HG03066 (cell line): ENCODE measurements around the gene EML6.
A peak's percentile ranks its signal among the peaks of the same experiment; 100 is the strongest.

Source experiments
- ATAC-seq: cut with Tn5 transposase; IDR thresholded peaks from one replicate; pipeline ENCODE4 v1.9.1; 2021; ENCODE audit warnings: low read depth; ENCODE audit not compliant: unreplicated experiment

The EML6 gene

DNA sequence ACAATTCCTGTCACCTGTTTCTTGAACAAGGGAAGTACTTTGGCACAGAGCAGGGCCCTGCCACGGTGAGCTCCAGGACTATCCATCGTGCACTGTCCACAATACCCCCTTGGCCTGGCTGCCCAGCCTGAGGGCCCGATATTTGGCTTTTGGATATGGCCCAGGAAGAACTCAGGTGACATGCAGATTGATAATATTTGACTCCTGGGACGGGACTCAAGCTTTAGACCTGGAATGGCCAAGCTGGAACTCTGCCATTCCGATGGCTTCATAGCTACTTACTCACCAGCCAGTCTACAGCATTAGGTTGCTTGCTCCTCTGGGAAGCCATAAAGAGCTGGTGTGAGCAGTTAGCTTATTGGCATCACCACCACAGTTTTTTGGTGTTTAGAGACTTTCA is 26.6 kb downstream of the EML6 start:
- no peak for ATAC-seq

- no peak for ATAC-seq
Observed at GRCh38 chr2:54752439-54752838, 29.0 kb downstream of the EML6 start.

DNA sequence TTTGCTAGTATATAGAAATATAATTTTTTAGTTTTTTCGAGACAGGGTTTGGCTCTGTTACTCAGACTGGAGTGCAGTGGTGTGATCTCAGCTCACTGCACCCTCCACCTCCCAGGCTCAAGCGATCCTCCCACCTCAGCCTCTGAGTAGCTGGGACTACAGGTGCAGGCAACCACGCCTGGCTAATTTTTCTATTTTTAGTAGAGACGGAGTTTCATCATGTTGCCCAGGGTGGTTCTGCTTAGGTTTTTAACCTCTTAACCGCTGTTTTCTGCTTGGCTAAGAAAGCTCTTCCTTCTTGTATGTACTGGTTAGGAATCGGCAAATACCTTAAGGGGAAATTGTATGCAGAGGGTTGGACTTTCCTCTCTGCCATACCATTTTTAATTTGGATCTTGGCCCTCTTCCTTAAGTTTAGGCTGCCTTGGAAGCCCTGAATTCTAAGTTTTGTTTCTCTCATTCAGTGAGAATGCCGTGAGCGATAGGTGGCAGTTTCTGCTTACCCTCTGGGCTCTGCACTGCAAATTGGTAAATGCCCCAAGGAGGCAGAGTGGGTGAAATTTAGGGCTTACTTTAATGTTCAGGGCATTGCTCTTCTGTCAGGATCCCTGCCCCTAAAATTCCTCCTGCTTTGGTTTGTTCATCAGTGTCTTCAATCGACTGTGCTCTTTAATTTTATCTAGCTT is 32.3 kb downstream of the EML6 start:
- peak; percentile 60 for ATAC-seq

DNA sequence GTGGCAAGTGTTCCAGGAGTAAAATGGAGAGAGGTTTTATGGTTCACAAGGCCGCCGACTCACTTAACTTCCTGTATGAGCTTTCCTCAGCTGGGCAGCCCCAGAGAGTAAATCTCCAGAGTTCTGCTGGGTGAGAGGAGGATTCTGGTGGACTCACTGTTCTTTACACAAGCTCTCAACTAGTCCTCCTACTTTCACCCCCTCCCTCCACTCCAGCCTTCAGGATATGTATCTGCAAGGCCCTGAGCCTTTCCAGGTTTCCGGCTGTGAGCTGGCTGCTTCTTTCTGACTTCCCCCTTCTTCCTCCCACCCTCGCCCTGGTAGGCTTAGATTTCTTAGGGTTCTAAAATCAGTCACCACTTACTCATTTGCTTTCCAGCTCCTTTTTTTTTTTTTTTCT is 34.0 kb downstream of the EML6 start:
- no peak for ATAC-seq

DNA sequence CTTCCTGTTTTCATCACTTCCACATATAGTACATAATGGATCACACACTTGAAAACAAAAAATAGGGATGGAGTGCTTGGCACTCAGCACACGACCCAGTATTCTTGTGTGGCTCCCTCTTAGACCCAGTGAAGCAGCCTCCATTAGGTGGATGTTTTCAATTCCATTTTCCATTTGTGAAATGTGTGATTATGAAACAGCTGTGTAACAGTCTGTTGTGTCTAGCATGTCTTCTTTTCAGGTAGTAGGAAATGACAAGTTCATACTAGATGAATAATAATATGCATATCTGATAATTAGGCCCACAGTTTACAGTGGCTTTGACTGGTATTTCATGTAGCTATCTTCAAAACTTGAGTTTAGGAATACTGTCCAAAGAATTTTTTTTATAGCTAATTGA is 35.5 kb downstream of the EML6 start:
- no peak for ATAC-seq

GRCh38 chr2:54760310-54760709 is 36.8 kb downstream of the EML6 start:
- ATAC-seq, result no peak

GRCh38 chr2:54763636-54764291 is 40.3 kb downstream of the EML6 start:
- no peak for ATAC-seq

DNA sequence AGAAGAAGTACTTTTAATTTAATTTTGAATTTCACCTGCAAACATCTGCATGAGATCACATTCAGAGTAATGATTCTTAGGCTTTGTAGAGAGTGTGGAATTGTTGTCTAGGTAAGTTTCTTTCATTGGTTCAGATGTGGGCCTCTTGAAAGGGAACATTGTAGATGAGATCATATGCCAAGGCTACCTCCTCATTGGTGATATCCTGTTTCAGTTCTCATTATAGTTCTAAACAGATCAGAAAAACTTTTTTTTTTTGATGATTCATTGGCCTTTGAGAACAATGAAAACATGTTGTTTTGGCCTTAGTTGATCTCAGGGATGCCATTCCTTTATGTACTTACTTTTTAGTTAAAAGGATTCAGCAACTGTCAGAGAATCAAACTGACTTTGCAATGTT is 44.5 kb downstream of the EML6 start:
- no peak for ATAC-seq

GRCh38 chr2:54768772-54769428 is 45.4 kb downstream of the EML6 start:
- ATAC-seq, result no peak

DNA sequence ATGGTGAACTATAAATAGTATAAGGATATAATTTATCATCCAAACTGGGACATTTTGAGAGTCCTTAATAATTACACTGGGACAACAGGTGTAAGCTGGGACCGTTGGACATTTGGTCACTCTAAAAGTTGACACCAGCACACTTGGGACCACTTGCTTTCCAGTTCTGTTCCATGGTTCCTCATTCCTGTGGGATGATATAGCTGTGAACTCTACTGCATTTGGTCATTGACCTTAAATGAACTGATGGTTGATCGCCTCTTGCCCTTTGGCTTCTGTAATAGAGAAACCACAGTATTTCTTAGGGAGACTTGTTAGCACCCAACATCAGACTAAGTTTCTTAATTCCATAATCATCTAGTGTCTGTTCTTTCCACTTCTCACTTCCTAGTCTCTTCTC is 46.7 kb downstream of the EML6 start:
- no peak for ATAC-seq

- ATAC-seq, result no peak
Observed at GRCh38 chr2:54770676-54771075, 47.2 kb downstream of the EML6 start.

DNA sequence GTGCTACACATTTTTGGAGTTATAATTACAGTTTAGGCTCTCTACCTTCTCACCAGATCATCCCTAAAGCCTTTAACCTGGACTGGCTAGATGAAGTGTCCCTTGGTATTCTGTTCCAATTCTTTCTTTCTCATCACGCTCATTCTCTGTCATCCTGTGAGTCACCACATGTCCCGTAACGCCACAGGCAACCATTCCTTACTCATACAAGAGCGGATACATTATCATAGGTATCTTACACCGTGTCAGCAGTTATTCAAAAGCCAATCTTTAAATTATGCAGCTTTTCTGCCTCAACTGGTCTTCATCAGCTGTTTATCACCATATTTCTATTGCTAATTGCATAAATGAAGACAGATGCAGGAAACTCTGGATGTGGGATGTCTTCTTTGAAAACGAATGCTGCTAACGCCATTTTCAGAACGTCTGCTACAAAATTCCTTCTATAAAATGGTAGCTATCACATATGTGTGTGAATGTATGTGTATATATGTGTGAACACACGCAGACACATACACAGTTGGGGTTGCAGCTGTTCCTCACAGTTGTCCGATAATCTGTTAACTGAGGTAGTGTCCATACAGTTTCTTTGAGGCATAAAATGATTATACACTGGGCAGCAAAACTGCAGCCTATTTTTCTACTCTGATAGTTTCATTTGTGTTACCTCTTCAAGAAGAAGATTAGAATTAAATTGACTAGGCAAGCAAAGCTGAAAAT is 47.9 kb downstream of the EML6 start:
- no peak for ATAC-seq

DNA sequence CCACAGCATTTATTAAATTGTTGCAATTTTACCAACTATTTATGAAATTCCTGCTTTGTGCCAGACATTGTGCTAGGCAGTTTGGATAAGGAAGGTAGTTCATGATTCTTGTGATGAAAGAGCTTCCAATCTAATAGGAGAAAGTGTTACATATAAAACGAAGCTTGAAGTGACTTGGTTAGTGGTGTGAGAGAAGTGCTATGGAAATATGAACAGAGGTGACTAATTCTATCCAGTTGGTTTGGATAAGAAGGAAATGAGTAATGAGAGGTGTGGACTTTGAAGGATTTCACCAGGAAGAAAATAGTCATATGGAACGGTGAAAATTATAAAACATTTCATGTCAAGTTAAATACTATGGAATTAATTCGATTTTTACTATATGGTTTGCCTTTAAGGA is 48.6 kb downstream of the EML6 start:
- ATAC-seq, result no peak

DNA sequence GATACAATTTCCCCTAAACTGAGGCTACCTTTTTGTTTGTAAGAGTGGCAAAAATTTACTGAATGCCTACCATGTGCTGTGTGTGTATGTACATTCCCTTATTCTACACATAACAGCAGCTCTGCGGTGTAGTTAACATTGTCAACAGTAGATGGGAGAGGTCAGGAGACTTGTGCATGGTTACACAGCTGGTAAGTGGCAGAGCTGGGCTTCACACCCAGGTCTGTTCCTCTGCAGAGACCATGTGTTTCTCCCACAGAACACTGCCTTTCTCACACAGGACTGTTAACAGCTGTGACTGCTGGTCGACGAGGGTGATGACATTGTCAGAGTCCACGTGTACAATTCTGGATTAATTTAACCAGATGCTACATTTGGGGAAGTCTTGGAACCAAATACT is 49.1 kb downstream of the EML6 start:
- no peak for ATAC-seq

- ATAC-seq, result no peak
Observed at GRCh38 chr2:54773233-54773632, 49.8 kb downstream of the EML6 start.

GRCh38 chr2:54773838-54774237 is 50.4 kb downstream of the EML6 start:
- no peak for ATAC-seq

DNA sequence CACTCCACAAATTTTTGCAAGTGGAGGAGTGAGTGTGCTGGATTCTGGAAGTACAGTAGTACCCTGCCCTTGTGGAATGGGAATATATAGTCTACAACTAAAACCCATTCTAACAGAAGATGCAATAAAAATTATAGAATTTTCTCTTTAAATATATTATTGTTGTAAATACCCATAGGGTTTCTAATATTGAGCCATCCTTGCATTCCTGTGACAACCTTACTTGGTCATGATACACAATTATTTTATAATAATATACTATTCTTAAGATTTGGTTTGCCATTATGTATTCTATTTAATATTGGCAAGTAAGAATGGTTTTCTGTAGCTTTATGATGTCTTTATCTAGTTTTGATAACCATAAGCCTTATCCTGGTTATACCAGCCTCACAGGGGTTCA is 52.2 kb downstream of the EML6 start:
- no peak for ATAC-seq

- ATAC-seq, result no peak
Observed at GRCh38 chr2:54776494-54776893, 53.0 kb downstream of the EML6 start.

GRCh38 chr2:54783349-54783748 is 59.9 kb downstream of the EML6 start:
- ATAC-seq, result no peak

GRCh38 chr2:54787270-54787669 is 63.8 kb downstream of the EML6 start:
- no peak for ATAC-seq

- no peak for ATAC-seq
Observed at GRCh38 chr2:54787755-54788366, 64.4 kb downstream of the EML6 start.
